Activated CD8-positive, alpha-beta memory T cell treated with anti-CD3 and anti-CD28 coated beads, Interleukin-2, amount 50 U/mL, for 4 hours (primary cell): ENCODE results near the gene NELL1.

Experiments
- DNase-seq: peaks from one replicate; pipeline ENCODE4 v3.0.0-alpha.2; 2020

NELL1 gene

DNA sequence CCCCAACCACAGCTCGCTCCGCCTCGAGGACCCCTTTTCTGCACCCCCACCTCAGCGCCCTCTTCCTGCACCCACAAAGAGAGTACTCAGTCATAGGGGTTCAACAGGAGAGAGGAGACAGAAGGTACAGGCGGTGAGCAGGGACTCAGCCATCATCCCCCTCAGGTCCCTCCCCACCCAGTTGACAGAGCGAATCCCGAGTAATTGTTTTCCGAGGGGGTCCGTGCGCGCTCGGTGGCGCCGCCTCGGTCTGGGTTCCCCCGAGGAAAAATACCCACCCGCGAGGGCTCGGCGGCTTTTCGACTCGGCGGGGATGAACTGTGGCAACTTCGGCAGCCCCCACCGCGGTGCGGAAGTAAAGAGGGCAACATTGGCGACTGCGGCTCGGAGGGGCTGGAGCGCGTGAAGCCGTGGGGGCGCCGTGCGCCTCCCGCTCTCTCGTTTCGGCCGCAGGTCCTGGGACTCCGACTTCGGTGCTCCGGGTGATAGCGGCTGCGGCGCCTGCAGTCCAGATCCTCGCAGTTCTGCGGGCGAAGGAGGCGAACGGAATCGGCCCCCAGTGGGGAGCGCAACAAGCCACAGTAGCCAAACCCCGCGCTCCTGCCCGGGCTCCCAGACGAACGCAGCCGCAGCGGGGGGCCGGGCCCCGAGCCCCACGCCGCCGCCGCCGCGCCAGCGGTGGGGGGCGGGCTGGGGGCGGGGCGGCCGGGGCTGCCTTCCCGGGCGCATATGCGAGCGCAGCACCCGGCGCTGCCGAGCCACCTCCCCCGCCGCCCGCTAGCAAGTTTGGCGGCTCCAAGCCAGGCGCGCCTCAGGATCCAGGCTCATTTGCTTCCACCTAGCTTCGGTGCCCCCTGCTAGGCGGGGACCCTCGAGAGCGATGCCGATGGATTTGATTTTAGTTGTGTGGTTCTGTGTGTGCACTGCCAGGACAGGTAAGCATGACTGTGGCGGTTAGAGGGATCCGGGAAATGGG, at the start of gene NELL1:
Gene NELL1 (plus strand): TSS at position 743 of the 976 bp plus-strand sequence.
- no peak for DNase-seq

- DNase-seq, result no peak
Observed at GRCh38 chr11:20620988-20621387, 48.4 kb upstream of the NELL1 start.

DNA sequence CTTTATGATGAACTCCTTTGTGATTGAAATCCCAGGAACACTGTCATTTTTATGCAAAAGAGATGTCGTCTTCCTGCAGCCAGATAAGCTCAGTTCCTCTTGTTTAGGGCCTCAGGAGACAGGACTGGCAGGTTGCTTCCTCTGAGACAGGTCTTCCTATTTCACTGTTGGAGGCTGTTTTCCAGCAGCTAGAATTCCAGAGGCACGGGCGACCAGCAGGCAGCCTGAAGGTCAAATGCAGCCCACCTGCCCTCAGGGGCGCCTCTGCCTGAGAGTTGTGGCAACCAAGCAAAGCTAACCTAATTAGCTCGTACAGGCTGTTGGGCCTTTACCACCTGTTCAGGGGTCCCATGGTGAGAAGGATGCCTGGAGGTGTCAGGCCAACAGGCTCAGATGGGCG, 47.7 kb upstream of the NELL1 start:
- no peak for DNase-seq

- no peak for DNase-seq
Observed at GRCh38 chr11:20623252-20623651, 46.1 kb upstream of the NELL1 start.

- no peak for DNase-seq
Observed at GRCh38 chr11:20626279-20626678, 43.1 kb upstream of the NELL1 start.

- no peak for DNase-seq
Observed at GRCh38 chr11:20627026-20627425, 42.4 kb upstream of the NELL1 start.

DNA sequence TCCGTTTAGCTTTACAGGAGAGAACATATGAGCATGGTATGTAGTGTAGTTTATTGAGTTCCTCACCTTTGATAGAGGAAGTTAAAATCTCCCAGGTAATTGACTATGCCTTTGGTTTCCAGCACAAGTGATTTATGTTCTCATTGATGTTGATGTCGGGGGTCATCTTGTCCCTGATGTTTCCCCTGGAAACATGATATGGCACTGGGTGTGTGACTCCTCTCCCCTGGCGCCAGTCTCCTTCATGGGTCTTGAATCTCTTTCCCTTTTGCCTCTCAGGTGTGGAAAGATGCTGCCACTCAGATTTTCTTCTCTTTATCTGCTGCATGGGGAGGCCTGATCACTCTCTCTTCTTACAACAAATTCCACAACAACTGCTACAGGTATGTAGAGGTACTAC, 41.7 kb upstream of the NELL1 start:
- no peak for DNase-seq

GRCh38 chr11:20631519-20632168, 37.7 kb upstream of the NELL1 start:
- DNase-seq, result no peak

DNA sequence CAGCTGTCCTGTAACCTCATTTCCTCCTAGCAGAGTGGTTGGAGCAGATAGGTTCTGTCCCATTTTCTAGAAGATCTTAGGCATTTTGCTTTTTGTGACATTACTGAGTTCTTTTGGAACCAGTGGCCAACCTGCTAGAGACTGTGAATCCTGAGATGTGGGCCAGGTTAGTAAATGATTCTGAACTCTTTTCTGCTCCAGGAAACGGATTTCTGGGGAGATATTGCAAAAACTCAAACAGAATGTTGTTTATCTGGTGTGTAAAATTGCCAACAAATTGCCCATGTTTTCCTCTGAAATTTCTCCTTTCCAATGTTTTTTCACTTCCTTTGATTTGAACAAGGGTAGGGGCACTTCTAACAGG, 37.2 kb upstream of the NELL1 start:
- DNase-seq, result no peak

DNA sequence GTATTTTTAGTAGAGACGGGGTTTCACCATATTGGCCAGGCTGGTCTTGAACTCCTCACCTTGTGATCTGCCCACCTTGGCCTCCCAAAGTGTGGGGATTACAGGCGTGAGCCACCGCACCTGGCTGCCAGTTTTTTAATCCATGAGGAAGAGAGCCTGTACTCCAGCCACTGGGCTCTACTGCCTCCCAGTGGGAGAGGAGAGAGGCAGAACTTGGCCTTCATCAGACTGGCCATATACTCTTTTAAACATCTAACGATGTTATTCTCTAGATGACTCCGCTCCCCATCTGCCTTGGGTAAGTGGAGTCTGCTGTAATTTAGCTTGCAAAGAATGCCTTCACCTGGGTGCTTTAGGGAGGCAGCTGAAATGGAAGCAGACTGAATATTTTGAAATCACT, 35.3 kb upstream of the NELL1 start:
- no peak for DNase-seq

DNA sequence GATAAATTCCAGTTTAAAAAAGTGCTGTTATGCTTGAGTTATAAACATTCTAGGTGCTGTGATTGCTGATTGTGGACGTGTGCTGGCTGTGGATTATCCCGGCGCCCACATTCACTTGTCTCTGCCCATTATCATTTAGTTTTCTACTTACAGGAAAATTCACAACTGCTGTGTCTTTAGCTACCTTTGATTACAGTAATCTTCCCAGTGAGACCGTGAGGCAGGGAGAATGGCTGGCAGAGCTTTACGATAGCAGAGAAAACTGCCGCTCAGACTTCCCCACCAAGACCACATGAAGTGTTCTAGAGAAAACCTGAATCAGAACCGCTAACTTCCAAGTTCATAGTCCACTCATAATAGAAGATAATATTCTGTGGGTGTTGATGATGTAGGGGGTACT, 34.6 kb upstream of the NELL1 start:
- no peak for DNase-seq

DNA sequence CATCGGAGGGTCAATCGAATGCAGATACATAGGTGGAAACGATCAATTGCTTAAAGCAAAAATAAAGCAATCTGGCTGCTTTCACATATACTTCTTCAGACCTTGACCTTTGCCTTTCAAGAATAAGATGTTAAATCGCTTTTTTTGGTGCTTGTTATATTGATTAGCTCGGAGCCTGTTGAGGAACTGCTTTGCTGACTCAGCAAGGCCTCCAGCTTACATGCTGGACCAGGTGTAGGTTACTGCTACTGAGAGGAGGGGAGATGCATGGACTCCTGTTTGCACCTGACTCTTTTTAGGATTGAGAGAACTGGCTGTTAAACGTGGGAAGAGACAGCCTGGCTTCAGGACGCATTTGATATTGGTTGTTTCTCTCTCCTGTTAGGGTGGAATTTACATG, 31.3 kb upstream of the NELL1 start:
- no peak for DNase-seq

GRCh38 chr11:20639688-20640087, 29.7 kb upstream of the NELL1 start:
- DNase-seq, result no peak

- no peak for DNase-seq
Observed at GRCh38 chr11:20640401-20640800, 29.0 kb upstream of the NELL1 start.

- DNase-seq, result no peak
Observed at GRCh38 chr11:20644360-20644759, 25.0 kb upstream of the NELL1 start.

DNA sequence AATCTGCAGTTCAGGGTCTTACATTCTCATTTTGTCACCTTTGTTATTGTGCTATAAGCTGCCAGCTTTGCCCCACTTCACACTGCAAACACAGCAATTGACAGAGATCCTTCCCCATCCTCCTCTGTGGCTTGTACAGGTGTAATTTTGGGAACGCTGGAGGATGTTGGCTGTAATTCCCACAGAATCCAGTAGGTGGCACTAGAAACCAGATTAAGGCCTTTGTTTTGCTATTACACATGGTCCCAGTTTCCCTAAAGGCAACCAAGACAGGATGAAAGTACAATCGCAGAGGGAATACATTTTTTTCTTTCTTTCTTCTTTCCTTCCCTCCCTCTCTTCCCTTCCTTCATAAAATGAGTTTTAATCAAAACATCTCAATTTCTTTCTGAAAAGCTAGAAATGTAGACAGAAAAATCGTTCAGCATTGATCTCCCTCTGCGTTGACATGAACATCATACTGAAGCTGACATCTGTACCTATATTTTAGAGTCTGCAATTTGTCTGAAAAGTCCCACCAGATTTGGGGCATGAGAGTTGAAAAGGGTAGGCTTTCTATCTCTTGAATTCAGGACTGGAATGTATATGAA, 21.3 kb upstream of the NELL1 start:
- peak; percentile 18 for DNase-seq

DNA sequence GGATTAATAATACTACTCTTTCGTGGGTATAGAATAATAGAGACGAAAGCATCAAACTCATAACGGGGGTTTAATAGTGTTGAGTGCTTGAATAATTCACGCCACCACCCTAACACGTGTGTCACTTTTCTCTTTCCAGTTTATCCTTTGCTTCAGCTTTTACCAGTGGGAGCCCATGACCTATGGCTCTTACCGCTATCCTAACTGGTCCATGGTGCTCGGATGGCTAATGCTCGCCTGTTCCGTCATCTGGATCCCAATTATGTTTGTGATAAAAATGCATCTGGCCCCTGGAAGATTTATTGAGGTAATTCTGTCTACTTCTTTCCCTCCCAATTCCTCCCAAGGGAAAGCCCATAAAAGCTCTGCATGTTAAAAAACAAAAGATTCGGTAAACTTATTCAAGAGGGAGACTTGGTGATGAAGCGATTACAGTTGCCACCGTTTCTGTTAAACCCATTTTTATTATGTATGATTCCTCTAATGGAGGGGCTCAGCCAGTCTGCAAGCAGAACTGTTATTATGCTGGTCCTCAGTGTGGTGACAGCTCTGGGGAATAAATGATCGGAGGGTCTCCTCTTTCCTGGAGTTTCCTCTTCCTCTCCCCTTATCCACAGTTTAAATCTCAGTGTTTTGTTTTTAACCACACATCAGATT, 17.1 kb upstream of the NELL1 start:
- no peak for DNase-seq

DNA sequence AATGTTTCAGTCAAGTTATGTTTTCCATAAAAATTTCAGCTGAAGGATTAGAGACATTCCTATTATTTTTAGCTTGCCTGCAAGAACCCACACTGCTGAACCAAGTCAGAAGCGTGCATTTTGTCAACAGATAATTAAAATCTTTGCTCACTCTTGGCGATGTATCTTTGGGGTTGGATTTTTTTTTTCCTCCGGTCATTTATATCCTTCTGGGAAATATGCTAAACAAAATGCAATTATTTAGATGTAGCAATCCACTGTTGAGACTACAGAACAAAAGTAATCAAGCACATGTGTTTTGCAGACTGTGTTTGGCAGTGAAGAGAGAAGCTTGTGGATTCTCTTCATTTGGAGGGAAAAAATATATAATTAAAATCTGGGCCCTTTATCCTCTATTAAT, 15.3 kb upstream of the NELL1 start:
- no peak for DNase-seq

- no peak for DNase-seq
Observed at GRCh38 chr11:20656901-20657300, 12.5 kb upstream of the NELL1 start.

DNA sequence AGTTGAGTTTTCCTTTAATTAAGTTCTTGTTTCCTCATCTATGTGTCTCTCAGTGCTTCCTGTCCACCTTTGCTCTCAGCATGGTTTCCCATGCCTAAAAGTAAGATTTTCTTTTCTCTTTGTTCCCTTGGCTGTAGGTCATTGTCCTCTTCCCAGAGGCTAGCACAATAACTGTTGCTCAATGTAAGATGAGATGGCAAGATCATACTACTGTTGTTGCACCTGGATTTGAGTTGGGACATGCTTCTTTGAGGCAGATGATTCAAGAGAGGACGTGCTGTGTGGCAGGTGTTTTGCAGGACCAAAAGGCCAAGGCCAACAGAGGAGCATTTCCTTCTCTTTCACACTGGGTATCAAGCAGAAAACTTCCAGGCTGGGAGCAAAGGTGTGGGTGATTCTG, 11.3 kb upstream of the NELL1 start:
- DNase-seq, result no peak

GRCh38 chr11:20661445-20661844, 7.9 kb upstream of the NELL1 start:
- no peak for DNase-seq

DNA sequence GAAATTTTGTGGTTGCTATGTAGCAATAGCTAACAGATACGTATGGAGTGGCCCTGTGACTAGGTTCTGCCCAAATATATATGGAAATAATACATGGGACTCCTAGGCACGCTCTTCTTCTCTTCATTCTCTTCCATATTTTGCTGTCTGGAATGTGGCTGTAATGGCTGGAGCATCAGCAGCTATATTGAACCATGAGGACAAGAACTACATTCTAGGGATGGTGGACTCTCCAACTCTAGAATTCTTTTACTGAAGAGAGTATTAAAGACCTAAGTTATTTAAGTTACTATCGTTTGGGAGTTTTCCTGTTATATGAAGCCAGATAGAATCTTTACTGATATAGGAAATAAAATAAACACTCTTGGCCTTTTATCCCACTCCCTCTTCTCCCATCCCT, 7.5 kb upstream of the NELL1 start:
- no peak for DNase-seq

- no peak for DNase-seq
Observed at GRCh38 chr11:20668131-20668809, 1.1 kb upstream of the NELL1 start.
